Fibroblast of peridontal ligament (primary cell): Measurements from ENCODE around the gene CYGB.
A peak's percentile ranks its signal among the peaks of the same experiment; 100 is the strongest.
"Not testable (repeated sequence)": the region's sequence is repeated elsewhere in the genome, so short reads cannot be mapped to it uniquely, and the experiment has no call there.

Experiments
- DNase-seq: peaks from one replicate; pipeline ENCODE4 v3.0.0-alpha.2; 2010; ENCODE audit errors: extremely low read depth

The CYGB gene

DNA sequence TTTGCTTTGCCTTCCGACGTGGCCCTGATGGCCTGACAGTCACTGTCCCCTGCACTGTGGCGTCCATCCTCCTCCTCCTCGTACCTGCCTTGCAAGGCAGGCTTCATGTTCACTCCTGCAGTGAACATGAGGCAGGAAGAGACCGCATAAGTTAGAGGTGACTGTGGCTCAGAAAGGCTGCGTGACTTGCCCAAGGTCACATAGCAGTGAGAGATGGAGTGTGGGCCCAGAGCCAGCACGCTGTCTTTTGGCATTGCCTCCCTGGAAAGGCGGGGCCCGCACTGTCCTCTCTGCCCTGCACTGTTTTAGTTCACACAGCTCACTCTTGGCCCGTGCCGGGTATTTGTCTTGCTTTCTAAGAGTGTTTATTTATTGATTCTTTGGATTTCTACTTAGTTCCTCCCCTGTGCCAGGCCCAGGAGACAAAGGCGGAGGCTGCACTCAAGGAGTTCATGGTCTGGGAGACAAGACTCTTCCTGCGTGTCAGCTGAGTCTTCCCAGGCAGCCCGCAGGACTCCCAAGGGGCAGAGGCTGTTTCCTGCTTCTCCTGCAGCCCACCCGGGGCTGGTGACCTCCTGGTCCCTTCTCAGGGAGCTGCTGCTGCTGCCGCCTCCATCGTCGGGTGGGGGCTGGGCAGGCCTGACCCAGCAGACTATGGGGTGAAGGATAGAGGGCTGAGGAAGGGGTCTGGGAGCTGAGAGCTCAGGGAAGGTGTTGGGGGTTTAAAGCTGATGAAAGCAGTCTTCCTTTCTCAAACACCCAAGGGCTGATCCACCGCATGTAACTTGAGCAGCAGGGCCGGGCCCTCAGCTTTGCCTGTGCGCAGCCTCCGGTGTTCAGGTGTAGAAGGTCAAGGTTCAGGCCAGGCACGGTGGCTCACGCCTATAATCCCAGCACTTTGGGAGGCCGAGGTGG lies 12.7 kb downstream of the CYGB start:
- DNase-seq: peak; percentile 54

DNA sequence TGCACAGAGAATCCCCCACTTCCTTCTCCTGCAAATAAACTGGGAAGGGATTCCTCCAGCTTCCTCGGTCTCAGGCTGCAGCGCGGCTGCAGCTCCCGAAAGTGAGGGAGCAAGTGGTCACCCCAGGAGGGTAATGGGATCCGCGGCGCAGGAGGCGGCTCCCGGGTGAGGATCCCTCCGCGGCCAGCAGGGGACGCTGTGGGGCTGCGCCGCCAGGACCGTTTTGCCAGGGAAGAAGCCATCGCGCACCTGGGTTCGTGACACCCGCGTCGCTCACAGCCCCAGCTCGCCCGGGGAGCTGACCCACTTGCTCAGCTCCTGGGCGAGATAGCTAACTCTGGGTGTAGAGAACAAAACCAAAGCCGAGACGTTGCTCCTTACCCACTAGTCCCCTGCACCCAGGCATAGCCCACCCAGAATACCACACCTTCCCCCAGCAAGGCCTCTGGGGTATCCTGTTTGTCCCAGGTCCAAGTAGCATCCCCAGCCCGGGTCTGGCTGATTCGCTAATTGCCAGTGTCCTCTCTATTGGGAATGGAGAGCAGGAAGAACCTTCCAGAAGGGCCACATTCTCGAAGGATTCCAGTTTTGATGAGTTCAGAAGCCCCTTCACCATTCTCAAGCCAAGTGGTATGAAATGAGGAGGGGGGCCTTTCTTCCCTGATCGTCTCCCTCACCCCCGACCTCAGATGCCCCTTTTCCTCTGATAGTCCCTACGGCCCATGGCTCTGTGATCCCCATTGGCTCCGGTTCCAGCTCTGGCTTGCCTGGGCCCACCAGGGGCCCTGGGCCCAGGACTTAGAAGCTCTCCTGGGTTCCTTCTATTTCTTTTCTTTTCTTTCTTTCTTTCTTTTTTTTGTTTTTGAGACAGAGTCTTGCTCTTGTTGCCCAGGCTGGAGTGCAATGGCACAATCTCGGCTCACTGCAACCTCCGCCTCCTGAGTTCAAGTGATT lies 14.1 kb downstream of the CYGB start:
- peak; percentile 44 for DNase-seq

DNA sequence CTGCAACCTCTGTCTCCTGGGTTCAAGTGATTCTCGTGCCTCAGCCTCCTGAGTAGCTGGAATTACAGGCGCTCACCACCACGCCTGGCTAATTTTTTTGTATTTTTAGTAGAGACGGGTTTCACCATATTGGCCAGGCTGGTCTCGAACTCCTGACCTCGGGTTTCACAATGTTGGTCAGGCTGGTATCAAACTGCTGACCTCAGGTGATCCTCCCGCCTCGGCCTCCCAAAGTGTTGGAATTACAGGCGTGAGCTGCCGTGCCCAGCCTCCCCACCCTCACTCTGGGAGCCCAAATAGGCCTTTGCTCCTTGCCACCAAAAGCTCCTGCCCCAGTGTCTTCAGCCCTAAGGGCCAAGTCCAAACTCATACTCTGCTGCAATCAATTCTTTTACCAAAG lies 15.8 kb downstream of the CYGB start:
- not testable (repeated sequence) for DNase-seq

DNA sequence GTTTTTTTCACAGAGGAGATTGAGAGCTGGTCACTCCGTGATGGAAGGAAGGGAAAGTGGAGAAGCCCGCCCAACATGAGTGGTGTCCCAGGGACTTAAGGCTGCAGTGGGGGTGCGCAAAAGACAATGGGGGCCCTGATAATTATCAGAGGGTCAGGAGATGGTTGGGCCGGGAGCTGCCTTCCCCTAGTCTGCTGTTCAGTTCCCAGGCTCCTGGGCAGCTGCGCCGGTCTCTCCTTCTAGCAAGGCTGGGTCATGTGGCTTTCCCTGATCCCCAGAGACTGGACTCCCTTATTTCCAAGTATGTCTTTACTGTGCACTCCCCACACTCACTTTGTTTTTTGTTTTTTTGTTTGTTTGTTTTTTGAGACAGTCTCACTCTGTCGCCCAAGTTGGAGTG lies 16.2 kb downstream of the CYGB start:
- DNase-seq: no peak

DNA sequence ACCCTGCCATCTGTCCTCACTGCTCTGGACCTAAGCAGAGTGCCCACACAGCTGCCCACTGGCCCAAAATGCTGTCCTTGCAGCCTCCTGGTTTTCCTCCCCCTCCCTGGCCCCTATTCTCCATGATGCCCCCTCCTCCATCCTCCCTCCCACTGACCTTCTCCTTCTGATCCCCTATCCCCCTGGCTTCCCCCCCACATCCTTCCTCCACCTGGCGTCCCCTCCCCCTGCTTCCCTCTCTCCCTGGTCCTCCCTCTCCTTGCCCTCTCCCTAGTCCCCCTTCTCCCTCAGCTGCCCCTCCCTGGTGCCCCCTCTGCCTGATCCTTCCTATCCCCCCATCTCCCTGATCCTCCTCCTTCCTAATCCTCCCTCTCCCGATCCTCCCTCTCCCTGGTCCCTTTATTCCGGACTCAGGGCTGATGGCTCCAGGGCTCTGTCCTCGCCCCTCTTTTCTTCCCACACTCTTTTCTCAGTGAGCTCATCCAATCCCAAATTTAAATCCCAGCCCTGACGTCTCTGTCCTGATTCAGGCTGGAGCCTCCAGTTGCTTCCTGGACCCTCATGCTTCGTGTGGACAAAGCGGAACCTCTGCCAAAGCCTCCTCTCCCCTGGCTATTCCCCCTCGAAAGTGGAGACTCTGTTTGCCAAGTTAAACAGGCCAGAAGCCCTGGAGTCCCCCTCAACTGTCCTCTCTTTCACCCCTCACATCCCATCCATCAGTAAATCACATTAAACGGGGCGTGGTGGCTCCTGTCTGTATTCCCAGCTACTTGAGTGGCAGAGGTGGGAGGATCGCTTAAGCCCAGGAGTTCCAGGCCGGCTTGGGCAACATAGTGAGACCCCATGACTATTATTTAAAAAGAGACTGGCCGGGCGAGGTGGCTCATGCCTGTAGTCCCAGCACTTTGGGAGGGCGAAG lies 18.2 kb downstream of the CYGB start:
- DNase-seq: no peak

DNA sequence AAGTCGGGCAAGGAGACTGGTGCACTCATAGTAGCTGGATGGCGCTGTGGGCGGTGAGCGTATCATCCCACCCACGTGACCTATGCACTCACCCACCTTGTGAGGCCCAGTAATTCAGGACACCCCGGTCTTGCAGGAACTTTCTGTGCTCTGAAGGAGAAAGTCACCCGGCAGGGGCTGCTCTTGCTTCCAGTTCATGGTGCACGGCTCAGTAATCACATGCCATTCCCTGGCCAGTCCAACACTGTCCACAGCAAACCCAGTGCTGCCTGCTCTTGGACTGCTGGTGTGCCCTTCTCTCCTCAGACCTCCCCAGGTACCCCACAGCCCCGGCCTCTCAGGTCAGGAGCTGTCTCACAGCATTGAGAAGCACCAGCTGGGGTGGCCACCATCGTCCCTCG lies 19.9 kb downstream of the CYGB start:
- no peak for DNase-seq

DNA sequence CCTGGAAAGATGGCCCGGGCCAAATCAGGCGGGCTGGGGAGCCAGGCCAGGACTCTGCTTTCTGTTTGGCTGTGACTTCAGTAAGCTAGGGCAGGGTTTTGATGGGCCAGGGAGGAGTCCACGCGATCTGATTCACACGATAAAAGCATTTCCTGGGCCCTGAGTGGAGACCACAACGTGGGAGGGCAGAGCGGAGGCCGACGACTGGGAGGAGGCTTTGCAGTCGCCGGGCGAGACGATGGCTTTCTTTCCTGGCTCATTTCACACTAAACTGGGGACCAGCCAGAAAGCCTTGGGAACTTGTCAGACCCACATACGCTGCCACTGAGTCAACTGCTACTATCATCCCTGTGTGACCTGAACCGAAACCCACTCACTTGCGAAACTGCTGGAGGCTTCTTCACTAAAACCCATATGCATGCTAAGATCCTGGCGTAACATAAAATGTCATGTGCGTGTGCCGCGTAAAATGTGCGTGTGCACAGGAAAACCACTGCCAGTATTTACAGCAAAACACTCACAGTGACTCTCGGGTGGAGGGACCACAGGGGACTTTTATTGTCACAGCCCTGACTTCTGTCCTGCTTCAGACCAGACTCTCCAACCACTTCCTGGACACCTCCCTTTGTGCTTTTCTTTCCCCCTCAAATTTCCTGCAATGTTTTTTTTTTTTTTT lies 22.1 kb downstream of the CYGB start:
- peak; percentile 98 for DNase-seq

DNA sequence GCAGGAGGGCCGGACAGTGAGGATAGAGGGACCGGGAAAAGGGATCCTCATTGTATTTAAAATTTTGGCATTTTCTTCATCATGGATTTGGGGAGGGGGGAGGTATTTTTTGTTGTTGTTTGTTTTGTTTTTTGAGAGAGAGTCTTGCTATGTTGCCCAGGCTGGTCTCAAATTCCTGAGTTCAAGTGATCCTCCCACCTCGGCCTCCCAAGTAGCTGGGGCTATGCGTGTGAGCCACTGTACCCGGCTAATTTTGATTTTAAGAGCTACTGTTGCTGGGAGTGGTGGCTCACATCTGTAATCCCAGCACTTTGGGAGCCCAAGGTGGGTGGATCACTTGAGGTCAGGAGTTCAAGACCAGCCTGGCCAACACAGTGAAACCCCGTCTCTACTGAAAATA lies 23.2 kb downstream of the CYGB start:
- not testable (repeated sequence) for DNase-seq

DNA sequence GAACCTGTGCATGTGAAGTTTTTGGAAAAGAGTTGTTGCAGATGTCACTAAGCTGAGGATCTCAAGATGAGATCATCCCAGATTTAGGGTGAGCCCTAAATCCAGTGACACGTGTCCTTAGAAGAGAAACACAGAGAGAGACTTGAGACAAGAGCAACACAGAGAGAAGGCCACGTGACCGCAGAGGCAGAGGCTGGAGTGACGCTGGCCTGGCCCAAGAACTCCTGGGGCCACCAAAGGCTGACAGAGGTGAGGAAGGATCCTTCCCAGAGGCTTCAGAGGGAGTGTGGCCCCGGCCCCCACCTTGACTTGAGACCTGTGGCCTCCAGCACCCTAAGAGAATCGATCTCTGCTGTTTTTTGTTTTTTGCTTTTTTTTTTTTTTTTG lies 24.2 kb downstream of the CYGB start:
- DNase-seq: no peak

DNA sequence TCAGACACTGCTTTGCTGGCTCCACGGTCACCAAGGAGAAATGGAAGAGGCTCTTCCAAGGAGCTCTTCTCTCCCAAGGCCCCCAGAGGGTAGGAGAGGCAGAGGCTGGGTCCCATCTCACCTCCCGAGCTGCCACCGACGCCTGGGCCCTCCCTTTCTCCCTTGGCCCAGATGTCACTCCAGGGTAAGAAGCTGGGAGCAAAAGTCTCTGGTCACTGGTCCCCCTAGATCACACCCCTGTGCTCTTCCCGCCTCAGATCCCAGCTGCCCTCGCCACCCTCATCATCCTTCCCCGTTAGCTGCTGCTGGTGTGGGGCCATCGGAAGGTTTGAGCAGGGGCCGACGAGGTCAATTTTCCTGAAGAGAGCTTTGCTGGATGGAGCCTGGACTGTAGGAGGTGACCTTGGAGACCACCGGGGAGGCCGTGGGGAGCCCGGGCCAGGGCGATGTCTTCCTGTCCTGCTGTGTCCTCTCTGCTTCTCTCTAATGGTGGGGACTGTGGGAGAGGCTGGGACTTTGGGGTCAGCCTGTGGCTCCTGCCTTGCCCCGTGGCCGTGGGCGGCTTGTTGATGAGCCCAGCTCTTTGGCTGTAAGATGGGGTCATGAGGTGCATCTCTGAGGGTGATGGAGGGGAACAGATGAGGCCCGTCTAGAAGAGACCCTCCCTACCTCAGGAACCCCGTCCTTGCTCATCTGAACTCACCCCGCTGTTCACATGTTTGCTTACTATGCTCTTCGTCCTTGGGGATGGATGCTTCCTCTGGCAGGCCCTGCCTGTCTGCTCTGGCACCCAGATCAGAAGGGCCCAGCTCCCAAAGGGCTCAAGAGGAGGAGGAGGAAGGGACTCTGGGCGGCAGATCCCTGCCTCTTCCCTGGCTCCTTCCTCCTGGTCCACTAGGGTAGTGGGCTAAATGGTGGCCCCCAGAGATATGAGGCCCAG lies 24.9 kb downstream of the CYGB start:
- DNase-seq: no peak

DNA sequence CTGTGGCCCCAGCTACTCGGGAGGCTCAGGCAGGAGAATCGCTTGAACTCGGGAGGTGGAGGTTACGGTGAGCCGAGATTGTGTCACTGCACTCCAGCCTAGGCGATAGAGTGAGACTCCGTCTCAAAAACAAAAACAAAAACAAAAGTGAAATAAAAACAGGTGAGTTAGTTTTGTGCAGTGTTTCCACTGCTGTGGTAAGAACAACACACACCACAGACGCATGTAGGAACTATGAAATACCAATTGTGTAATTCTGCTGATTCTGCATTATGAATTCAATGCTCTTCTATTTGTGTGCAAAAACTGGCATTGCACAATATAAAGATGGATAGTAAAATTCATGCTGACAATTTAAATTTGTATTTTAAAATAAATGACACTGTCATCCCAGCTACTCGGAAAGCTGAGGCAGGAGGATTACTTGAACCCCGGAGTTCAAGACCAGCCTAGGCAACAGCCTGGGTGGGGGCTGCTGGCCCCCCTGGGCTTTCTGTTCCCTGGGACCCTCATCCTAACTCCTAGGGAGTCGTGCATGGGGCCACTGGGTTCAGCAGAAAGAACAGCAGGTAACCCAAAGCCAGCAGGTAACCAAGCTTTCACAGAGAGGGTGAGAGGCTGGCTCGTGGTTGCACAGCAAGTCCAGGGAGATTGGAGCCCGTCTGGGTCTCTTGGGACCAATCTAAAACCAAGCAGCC lies 25.7 kb downstream of the CYGB start:
- DNase-seq: no peak

DNA sequence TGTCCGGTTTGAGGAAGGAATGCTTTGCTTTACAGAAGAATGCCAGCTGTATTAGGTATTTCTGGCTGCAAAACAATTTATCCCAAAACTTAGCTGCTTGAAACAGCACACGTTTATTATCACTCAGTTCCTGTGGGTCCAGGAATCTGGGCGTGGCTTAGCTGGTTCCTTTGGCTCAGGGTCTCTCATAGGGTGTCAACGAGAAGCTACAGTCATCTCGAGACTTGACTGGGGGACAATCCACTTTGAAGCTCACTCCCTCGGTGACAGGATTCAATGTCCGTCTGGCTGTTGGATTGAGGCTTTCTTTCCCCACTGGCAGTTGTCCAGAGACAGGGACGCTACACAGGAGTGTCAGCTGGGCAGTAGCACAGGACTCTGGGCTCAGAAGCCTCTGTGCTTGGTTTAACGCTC lies 26.7 kb downstream of the CYGB start:
- no peak for DNase-seq

DNA sequence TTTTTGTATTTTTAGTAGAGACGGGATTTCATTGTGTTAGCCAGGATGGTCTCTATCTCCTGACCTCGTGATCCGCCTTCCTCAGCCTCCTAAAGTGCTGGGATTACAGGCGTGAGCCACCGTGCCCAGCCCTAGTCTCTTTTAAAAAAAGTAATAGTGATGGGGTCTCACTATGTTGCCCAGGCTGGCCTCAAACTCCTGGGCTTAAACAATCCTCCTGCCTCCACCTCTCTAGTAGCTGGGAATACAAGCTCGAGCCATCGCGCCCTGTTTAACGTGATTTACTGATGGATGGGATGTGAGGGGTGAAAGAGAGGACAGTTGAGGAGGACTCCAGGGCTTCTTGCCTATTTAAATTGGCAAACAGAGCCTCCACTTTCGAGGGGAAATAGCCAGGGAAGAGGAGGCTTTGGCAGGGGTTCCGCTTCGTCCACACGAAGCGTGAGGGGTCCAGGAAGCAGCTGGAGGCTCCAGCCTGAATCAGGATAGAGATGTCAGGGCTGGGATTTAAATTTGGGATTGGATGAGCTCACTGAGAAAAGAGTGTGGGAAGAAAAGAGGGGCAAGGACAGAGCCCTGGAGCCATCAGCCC lies 28.9 kb downstream of the CYGB start:
- DNase-seq: not testable (repeated sequence)

DNA sequence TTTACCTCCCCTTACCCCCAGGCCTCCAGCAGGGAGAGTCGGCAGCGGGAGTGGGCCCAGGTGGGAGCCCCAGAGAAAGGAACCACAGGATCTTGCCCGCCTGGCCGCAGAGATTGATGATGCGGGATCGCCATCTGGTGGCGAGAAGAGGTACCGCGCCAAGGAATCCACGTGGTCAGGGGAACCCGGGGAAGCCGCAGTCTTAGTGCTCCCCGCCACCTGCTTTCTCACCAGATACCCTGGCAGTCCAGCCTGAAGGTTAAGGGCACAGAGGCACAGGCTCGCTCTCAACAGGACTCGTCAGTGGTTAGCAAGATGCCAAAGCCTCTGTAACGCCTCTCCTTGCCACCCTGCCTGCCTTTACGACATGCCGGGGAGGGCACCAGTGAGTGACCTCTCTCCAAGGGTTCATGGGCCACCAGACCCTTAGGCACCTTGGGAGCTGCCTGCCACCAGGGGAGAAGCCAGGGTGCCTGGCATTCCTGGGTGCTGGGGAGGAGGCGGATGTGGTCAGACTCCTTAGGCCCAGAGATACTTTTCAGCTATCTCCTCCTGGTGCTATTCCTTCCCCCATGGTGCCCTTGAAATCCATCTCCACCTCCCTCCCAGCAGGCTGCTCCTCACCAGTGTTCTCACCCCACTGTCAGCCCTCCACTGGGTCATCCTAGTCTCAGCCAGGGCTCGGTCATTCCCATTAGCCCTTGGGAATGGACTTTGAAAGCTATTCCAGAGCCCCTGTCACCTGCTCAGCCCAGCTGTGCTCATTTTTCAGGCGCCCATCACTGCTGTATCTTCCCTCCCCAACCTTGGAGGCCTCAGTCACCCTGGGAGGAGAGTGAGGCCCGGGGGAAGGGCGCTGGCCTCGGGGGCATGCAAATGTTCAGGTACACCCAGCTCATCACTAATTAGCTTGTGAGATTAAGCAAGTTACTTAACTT lies 30.8 kb downstream of the CYGB start:
- DNase-seq: peak; percentile 61

DNA sequence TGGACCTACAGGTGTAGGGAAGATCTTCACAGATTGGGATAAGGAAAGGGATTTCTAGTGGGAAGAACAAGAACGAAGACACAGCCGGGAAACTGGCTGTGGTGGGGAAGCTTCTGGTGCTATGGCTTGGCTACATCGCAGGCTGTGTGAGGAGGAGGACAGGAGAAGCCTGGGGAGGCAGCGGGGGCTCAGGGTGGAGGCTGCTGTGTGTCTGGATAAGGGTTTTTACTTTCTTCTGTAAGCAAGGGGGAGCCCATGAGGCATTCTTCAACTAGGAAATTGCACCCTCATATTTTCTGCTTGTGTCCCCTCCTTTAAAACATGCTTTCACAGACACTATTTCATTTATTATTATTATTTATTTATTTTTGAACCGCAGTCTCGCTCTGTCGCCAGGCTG lies 33.4 kb downstream of the CYGB start:
- DNase-seq: no peak

DNA sequence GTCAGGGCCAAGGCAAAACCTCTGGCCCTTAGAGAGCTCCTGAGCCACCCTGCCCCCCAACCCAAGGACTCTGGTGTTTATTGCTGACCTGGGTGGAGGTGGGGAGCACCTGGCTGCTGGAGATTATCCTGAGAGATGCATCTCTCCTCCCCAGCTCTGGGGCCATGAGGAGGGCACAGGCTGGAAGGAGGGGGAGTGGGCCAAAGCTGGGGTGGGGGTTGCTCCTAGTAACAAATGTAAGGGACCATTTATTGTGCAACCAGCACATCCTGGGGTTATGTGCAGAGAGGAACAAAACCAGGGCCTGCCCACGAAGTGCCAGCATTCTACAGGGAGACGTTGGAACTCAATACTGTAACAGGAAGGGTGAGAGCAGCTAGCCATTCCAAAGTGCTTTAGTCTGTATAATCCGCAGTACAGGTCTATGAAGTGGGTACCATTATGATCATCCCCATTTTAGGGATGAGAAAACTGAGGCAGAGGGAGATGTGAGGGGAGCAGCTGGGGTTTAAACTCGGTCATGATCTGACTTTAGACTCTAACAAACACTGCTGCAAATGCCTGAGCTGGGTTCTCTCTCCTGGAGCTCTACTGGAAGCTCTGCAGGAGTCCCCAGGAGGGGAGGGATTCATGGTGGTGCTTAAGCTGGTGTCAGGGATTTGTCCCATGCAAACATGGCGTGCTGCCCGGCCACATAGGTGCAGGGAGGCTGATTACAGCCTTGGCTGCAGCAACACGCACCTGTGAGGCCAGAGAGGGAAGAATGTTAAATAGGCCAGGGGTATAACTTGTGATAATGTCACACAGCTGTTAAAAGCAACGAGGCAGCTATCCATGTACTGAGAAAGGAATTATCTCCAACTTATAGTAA lies 34.9 kb downstream of the CYGB start:
- no peak for DNase-seq

DNA sequence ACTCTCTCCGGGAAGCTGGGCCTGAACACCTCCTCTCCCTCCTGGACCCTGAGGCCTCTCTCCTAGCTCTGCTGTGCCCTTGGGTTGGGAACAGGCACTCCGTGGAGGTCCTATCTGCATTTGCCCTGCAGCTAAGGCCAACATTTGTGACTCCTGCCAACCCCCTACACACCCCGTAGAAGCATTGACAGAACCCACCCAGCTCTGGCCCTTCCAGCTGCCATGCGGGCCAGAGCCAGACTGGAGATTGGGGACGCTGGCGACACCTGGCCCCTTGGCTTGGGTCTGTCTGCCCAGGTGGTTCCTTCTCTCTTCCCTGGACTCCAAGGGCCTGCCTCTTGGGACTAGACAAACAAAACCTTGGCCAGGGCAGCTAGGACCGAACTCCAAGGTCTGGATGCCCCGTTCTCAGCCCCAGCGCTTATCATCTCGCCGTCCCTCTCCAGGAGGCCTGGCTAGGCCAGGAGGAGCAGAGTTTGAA lies 35.6 kb downstream of the CYGB start:
- no peak for DNase-seq
